Measurements from ENCODE around the gene KCNH8.

Gene KCNH8

DNA sequence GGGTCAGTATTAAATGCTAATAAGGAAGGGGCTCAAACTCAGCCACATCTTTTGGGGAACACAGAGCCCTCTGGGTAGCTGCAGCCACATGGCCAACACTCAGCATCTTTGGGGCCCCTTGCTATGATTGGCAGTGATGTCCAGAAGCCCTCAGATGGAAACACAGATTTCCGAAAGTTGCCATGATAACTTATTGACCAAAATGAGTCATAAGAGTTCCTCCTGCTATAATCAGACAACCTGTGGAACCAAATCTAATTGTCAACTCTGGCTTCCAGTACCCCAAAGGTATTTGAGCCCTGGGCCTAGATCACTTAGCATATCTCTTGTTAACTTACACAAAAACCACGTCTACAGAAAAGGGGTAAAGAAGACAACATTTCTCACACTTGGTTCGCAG is 392.2 kb downstream of the KCNH8 start:
- no peaks in the 10 kb centered on the region for H3K9me2 ChIP-seq (replicated peaks; ENCODE audit: control insufficient read depth, low read length)
- peaks cover 75% of the 10 kb centered on the region for H3K4me1 ChIP-seq (ENCODE audit: control insufficient read depth, low read length)
- peaks cover 3% of the 10 kb centered on the region; the same call in 1 of the 2 replicates for H3K9me3 ChIP-seq (ENCODE audit: control insufficient read depth, insufficient read depth, low read length)
- H3K4me3 ChIP-seq (ENCODE audit: low read length), result peak overlapping the region; percentile 49
- H3F3A ChIP-seq (ENCODE audit: control insufficient read depth, insufficient read depth), result peaks cover 22% of the 10 kb centered on the region
- no peaks in the 10 kb centered on the region for H3K27me3 ChIP-seq (ENCODE audit: control insufficient read depth, low read length)
- H3K36me3 ChIP-seq (ENCODE audit: control insufficient read depth, low read length), result peaks cover 15% of the 10 kb centered on the region; the same call in 1 of the 2 replicates
- peak overlapping the region; percentile 91 for H3K27ac ChIP-seq (ENCODE audit: low read depth, low read length)
- H3K4me2 ChIP-seq (ENCODE audit: low read length), result peak overlapping the region; percentile 70
- no peak for TF ChIP-seq EZH2phosphoT487 (IDR thresholded peaks at IDR 0.05; ENCODE audit: borderline replicate concordance, low read length)
- TF ChIP-seq, protein P1, sequence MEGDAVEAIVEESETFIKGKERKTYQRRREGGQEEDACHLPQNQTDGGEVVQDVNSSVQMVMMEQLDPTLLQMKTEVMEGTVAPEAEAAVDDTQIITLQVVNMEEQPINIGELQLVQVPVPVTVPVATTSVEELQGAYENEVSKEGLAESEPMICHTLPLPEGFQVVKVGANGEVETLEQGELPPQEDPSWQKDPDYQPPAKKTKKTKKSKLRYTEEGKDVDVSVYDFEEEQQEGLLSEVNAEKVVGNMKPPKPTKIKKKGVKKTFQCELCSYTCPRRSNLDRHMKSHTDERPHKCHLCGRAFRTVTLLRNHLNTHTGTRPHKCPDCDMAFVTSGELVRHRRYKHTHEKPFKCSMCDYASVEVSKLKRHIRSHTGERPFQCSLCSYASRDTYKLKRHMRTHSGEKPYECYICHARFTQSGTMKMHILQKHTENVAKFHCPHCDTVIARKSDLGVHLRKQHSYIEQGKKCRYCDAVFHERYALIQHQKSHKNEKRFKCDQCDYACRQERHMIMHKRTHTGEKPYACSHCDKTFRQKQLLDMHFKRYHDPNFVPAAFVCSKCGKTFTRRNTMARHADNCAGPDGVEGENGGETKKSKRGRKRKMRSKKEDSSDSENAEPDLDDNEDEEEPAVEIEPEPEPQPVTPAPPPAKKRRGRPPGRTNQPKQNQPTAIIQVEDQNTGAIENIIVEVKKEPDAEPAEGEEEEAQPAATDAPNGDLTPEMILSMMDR (IDR thresholded peaks at IDR 0.05; ENCODE audit: low read depth, low read length, poor library complexity, severe bottlenecking), result no peak
- no peaks in the 10 kb centered on the region for H3K79me2 ChIP-seq (ENCODE audit: control insufficient read depth, low read length)
- H4K20me1 ChIP-seq (ENCODE audit: control insufficient read depth, insufficient read depth, low read depth, low read length), result no peaks in the 10 kb centered on the region

DNA sequence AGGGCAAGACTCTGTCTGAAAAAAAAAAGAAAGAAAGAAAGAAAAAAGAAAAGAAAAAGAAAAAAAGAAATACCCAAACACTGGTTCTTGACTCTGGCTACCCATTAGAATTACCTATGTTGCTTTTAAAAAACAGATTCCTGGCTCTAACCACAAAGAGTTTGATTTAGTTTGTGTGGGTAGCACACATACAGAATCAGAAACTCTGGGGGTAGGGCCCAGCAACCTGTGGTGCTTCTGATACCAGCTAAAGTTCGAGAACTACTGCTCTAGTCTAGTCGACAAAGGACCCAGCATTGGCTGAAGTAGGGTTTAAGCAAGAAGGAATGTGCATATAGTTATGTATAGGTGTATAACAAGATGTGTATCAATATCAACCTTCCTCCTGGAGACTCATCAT is 393.0 kb downstream of the KCNH8 start:
- peaks cover 3% of the 10 kb centered on the region; the same call in 1 of the 2 replicates for H3K9me3 ChIP-seq (ENCODE audit: control insufficient read depth, insufficient read depth, low read length)
- H3K4me1 ChIP-seq (ENCODE audit: control insufficient read depth, low read length), result peaks cover 71% of the 10 kb centered on the region
- no peaks in the 10 kb centered on the region for H4K20me1 ChIP-seq (ENCODE audit: control insufficient read depth, insufficient read depth, low read depth, low read length)
- H3K27ac ChIP-seq (ENCODE audit: low read depth, low read length), result peak overlapping the region; percentile 91
- H3K79me2 ChIP-seq (ENCODE audit: control insufficient read depth, low read length), result no peaks in the 10 kb centered on the region
- H3K9me2 ChIP-seq (replicated peaks; ENCODE audit: control insufficient read depth, low read length), result no peaks in the 10 kb centered on the region
- H3K27me3 ChIP-seq (ENCODE audit: control insufficient read depth, low read length), result no peaks in the 10 kb centered on the region
- TF ChIP-seq EZH2phosphoT487 (IDR thresholded peaks at IDR 0.05; ENCODE audit: borderline replicate concordance, low read length), result no peak
- TF ChIP-seq, protein P1 (IDR thresholded peaks at IDR 0.05; ENCODE audit: low read depth, low read length, poor library complexity, severe bottlenecking), result no peak
- H3K4me2 ChIP-seq (ENCODE audit: low read length), result peak overlapping the region; percentile 81
- peaks cover 15% of the 10 kb centered on the region; the same call in 1 of the 2 replicates for H3K36me3 ChIP-seq (ENCODE audit: control insufficient read depth, low read length)
- peak overlapping the region; percentile 59; the same call in 1 of the 2 replicates for H3K4me3 ChIP-seq (ENCODE audit: low read length)
- H3F3A ChIP-seq (ENCODE audit: control insufficient read depth, insufficient read depth), result peaks cover 22% of the 10 kb centered on the region

DNA sequence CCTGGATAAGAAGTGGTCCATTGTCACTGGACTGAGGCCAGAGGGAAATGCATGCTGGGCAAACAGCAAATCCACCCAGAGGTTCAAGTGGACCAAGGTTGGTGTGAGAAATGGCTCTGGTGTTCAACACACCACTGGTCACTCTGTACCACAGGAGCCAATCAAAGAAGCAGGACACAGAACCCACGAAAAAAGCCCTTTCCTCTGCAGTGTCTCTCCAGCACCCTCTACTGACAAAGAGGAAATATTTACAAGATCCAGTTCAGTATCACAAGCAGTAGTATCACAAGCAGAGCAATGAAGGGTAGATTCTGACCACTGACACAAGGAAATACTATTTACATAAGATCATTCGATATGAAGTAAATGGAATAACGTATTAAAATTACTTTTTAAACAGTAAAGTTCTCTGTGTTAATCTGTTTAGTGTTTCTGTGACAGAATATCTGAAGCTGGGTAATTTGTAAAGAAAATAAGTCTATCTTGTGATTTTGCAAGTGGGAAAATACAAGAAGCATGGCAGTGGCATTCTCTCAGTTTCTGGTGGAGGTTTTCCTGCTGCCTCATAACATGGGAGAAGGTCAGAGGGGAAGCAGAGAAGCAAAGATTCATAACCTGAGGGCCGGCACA is 395.0 kb downstream of the KCNH8 start:
- no peaks in the 10 kb centered on the region for H3K9me2 ChIP-seq (replicated peaks; ENCODE audit: control insufficient read depth, low read length)
- peaks cover 61% of the 10 kb centered on the region for H3K4me1 ChIP-seq (ENCODE audit: control insufficient read depth, low read length)
- peak overlapping the region; percentile 81 for H3K27ac ChIP-seq (ENCODE audit: low read depth, low read length)
- H3K36me3 ChIP-seq (ENCODE audit: control insufficient read depth, low read length), result peaks cover 11% of the 10 kb centered on the region; the same call in 1 of the 2 replicates
- H3K79me2 ChIP-seq (ENCODE audit: control insufficient read depth, low read length), result no peaks in the 10 kb centered on the region
- no peaks in the 10 kb centered on the region for H4K20me1 ChIP-seq (ENCODE audit: control insufficient read depth, insufficient read depth, low read depth, low read length)
- no peaks in the 10 kb centered on the region for H3K27me3 ChIP-seq (ENCODE audit: control insufficient read depth, low read length)
- H3K4me3 ChIP-seq (ENCODE audit: low read length), result peak overlapping the region; percentile 59
- H3K4me2 ChIP-seq (ENCODE audit: low read length), result peak overlapping the region; percentile 81
- no peak for TF ChIP-seq EZH2phosphoT487 (IDR thresholded peaks at IDR 0.05; ENCODE audit: borderline replicate concordance, low read length)
- TF ChIP-seq, protein P1 (IDR thresholded peaks at IDR 0.05; ENCODE audit: low read depth, low read length, poor library complexity, severe bottlenecking), result peak; percentile 91
- H3K9me3 ChIP-seq (ENCODE audit: control insufficient read depth, insufficient read depth, low read length), result no peaks in the 10 kb centered on the region
- peaks cover 22% of the 10 kb centered on the region for H3F3A ChIP-seq (ENCODE audit: control insufficient read depth, insufficient read depth)

All from DOHH2 (cell line).